NB4 (cell line): ENCODE measurements around the gene ACP5.
"Not testable (repeated sequence)": the region's sequence is repeated elsewhere in the genome, so short reads cannot be mapped to it uniquely, and the experiment has no call there.

ENCODE experiments used
- POLR2A ChIP-seq: IDR thresholded peaks from 2 replicates; pipeline ENCODE4 v1.6.1; 2011; ENCODE audit warnings: mild to moderate bottlenecking; ENCODE audit not compliant: insufficient read length; ENCODE audit errors: extremely low read depth
- TF ChIP-seq, protein P1 (sequence below): IDR thresholded peaks from one replicate; pipeline ENCODE4 v1.5.1; 2012; ENCODE audit warnings: low read depth, low read length
- TF ChIP-seq, protein P2 (sequence below): IDR thresholded peaks from 2 replicates; pipeline ENCODE4 v1.6.1; 2011; ENCODE audit warnings: low read depth, low read length

DNA sequence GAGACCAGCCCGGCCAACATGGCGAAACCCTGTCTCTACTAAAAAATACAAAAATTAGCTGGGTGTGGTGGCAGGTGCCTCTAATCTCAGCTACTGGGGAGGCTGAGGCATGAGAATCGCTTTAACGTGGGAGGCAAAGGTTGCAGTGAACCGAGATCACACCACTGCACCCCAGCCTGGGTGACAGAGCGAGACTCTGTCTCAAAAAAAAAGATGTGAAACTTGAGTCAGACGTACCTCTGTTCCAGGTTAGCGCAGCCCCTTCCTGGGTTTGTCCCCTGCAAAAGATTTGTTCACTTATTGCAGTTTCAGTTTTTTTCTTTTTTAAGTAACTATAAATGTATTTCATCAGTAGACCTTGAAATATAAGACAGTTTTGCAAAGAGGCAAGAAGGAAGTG, 22.3 kb upstream of the ACP5 start:
- TF ChIP-seq POLR2A = not testable (repeated sequence)
- TF ChIP-seq, protein P1, sequence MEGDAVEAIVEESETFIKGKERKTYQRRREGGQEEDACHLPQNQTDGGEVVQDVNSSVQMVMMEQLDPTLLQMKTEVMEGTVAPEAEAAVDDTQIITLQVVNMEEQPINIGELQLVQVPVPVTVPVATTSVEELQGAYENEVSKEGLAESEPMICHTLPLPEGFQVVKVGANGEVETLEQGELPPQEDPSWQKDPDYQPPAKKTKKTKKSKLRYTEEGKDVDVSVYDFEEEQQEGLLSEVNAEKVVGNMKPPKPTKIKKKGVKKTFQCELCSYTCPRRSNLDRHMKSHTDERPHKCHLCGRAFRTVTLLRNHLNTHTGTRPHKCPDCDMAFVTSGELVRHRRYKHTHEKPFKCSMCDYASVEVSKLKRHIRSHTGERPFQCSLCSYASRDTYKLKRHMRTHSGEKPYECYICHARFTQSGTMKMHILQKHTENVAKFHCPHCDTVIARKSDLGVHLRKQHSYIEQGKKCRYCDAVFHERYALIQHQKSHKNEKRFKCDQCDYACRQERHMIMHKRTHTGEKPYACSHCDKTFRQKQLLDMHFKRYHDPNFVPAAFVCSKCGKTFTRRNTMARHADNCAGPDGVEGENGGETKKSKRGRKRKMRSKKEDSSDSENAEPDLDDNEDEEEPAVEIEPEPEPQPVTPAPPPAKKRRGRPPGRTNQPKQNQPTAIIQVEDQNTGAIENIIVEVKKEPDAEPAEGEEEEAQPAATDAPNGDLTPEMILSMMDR = not testable (repeated sequence)
- TF ChIP-seq, protein P2, sequence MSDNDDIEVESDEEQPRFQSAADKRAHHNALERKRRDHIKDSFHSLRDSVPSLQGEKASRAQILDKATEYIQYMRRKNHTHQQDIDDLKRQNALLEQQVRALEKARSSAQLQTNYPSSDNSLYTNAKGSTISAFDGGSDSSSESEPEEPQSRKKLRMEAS = not testable (repeated sequence)
